ENCODE results near the gene TNRC18.

DNA sequence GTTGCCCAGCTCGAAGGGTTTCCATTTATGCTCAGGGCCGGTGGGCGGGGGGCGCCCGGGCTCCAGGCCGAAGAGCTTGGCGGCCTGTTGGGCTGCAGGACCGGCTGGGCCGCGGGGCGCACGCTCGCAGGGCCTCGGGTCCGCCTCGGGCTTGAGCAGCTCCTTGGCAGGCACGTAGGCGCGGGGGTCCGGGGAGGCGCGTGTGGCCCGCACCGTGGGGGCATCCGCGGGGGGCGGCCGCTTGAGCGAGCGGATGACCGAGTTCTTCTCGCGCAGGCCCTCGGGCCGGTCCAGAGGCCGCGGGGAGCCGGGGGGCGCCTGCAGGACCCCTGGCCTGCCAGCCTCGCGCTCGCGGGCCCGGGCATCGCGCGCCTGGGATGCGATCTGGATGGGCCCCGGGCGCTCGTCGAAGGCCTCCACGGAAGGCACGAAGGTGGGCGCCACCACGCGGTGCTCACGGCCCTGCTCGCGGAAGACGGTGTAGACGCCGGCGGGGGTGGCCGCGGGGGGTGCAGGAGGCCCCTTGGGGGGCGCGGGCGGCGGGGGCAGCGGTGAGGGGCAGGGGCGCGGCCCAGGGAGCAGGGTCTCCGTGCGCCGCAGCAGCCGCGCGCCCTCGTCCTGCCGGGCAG, 35.2 kb downstream of the TNRC18 start:
- TF ChIP-seq, protein P1, sequence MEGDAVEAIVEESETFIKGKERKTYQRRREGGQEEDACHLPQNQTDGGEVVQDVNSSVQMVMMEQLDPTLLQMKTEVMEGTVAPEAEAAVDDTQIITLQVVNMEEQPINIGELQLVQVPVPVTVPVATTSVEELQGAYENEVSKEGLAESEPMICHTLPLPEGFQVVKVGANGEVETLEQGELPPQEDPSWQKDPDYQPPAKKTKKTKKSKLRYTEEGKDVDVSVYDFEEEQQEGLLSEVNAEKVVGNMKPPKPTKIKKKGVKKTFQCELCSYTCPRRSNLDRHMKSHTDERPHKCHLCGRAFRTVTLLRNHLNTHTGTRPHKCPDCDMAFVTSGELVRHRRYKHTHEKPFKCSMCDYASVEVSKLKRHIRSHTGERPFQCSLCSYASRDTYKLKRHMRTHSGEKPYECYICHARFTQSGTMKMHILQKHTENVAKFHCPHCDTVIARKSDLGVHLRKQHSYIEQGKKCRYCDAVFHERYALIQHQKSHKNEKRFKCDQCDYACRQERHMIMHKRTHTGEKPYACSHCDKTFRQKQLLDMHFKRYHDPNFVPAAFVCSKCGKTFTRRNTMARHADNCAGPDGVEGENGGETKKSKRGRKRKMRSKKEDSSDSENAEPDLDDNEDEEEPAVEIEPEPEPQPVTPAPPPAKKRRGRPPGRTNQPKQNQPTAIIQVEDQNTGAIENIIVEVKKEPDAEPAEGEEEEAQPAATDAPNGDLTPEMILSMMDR (IDR thresholded peaks at IDR 0.05), result no peak
- TF ChIP-seq EZH2 (IDR thresholded peaks at IDR 0.05; ENCODE audit: borderline replicate concordance, insufficient read depth, low read depth, low read length, poor library complexity, severe bottlenecking), result no peak

Measured in B cell (primary cell).